H9 (cell line): Measurements from ENCODE around the gene HLA-A. TPM values are rescaled to one million over a fixed set of nuclear protein-coding genes. Genes with fewer than 3 reads are reported as not detected.

Source experiments
- DNase-seq: peaks from one replicate; pipeline ENCODE4 v3.0.0-alpha.2; 2017
- H2AFZ ChIP-seq: one replicate; pipeline ENCODE4 v1.6.1; 2013; ENCODE audit warnings: mild to moderate bottlenecking, low read length, control low read depth, moderate library complexity
- H2AK5ac ChIP-seq: 2 replicates; pipeline ENCODE4 v1.6.1; 2013; ENCODE audit warnings: low read length, control low read depth, mixed read lengths; ENCODE audit not compliant: insufficient read length
- H2BK120ac ChIP-seq: one replicate; pipeline ENCODE4 v1.6.1; 2013; ENCODE audit warnings: low read depth, mild to moderate bottlenecking, low read length, control low read depth, inconsistent platforms; ENCODE audit not compliant: poor library complexity, severe bottlenecking
- H2BK12ac ChIP-seq: 2 replicates; pipeline ENCODE4 v1.6.1; 2013; ENCODE audit warnings: low read length, control low read depth, mixed read lengths, low read depth; ENCODE audit not compliant: insufficient read length
- H2BK15ac ChIP-seq: 2 replicates; pipeline ENCODE4 v1.6.1; 2013; ENCODE audit warnings: low read depth, low read length, control low read depth
- H2BK20ac ChIP-seq: one replicate; pipeline ENCODE4 v1.6.1; 2013; ENCODE audit warnings: low read depth, mild to moderate bottlenecking, low read length, control low read depth, inconsistent platforms; ENCODE audit not compliant: poor library complexity, severe bottlenecking
- H2BK5ac ChIP-seq: 2 replicates; pipeline ENCODE4 v1.6.1; 2013; ENCODE audit warnings: low read length, control low read depth, mixed read lengths; ENCODE audit not compliant: insufficient read length
- H3K14ac ChIP-seq: 2 replicates; pipeline ENCODE4 v1.6.1; 2013; ENCODE audit warnings: low read length, control low read depth; ENCODE audit not compliant: insufficient read depth
- H3K18ac ChIP-seq: 2 replicates; pipeline ENCODE4 v1.6.1; 2013; ENCODE audit warnings: low read depth, mild to moderate bottlenecking, mixed read lengths, low read length, control low read depth; ENCODE audit not compliant: insufficient read length
- H3K23ac ChIP-seq: 2 replicates; pipeline ENCODE4 v1.6.1; 2013; ENCODE audit warnings: low read length, control low read depth, mixed read lengths, low read depth; ENCODE audit not compliant: insufficient read length
- H3K23me2 ChIP-seq: 2 replicates; pipeline ENCODE4 v1.6.1; 2013; ENCODE audit warnings: low read depth, mild to moderate bottlenecking, mixed read lengths, low read length, control low read depth; ENCODE audit not compliant: insufficient read length, poor library complexity, severe bottlenecking
- H3K27ac ChIP-seq: 2 replicates; pipeline ENCODE4 v1.5.1; 2013; ENCODE audit warnings: low read length, control low read depth, mixed read lengths, low read depth; ENCODE audit not compliant: insufficient read length
- H3K27me3 ChIP-seq: 2 replicates; pipeline ENCODE4 v1.6.1; 2013; ENCODE audit warnings: low read length, control low read depth, inconsistent platforms; ENCODE audit not compliant: insufficient read depth
- H3K4ac ChIP-seq: 2 replicates; pipeline ENCODE4 v1.6.1; 2013; ENCODE audit warnings: low read depth, mild to moderate bottlenecking, control low read depth, inconsistent platforms, low read length, moderate library complexity
- H3K4me1 ChIP-seq: 2 replicates; pipeline ENCODE4 v1.6.1; 2013; ENCODE audit warnings: low read length, control low read depth, inconsistent platforms; ENCODE audit not compliant: insufficient read depth
- H3K4me2 ChIP-seq: 2 replicates; pipeline ENCODE4 v1.6.1; 2013; ENCODE audit warnings: low read length, control low read depth, mixed read lengths; ENCODE audit not compliant: insufficient read length, insufficient read depth
- H3K56ac ChIP-seq: 2 replicates; pipeline ENCODE4 v1.6.1; 2013; ENCODE audit warnings: low read depth, mild to moderate bottlenecking, mixed read lengths, low read length, control low read depth; ENCODE audit not compliant: insufficient read length
- H3K79me1 ChIP-seq: 2 replicates; pipeline ENCODE4 v1.6.1; 2013; ENCODE audit warnings: low read depth, mild to moderate bottlenecking, moderate library complexity, low read length, control low read depth, inconsistent platforms; ENCODE audit not compliant: insufficient read depth, poor library complexity, severe bottlenecking
- H3K79me2 ChIP-seq: 2 replicates; pipeline ENCODE4 v1.6.1; 2013; ENCODE audit warnings: low read length, control low read depth, inconsistent platforms; ENCODE audit not compliant: insufficient read depth
- H3K9ac ChIP-seq: 2 replicates; pipeline ENCODE4 v1.6.1; 2013; ENCODE audit warnings: low read length, control low read depth, mixed read lengths; ENCODE audit not compliant: insufficient read length; ENCODE audit errors: extremely low read depth
- H3K9me3 ChIP-seq: one replicate; pipeline ENCODE4 v1.6.1; 2013; ENCODE audit warnings: low read depth, low read length, inconsistent platforms; ENCODE audit not compliant: control insufficient read depth
- H3T11ph ChIP-seq: one replicate; pipeline ENCODE4 v1.6.1; 2013; ENCODE audit warnings: mild to moderate bottlenecking, low read length, control low read depth, inconsistent platforms
- H4K20me1 ChIP-seq: one replicate; pipeline ENCODE4 v1.6.1; 2013; ENCODE audit not compliant: control insufficient read depth, insufficient read length, insufficient read depth
- H4K5ac ChIP-seq: 2 replicates; pipeline ENCODE4 v1.6.1; 2013; ENCODE audit warnings: low read depth, mild to moderate bottlenecking, mixed read lengths, low read length, control low read depth; ENCODE audit not compliant: insufficient read length
- H4K8ac ChIP-seq: replicated peaks from 2 replicates; pipeline ENCODE4 v1.6.1; 2013; ENCODE audit warnings: low read length, control low read depth, mixed read lengths, low read depth; ENCODE audit not compliant: insufficient read length
- H4K91ac ChIP-seq: 2 replicates; pipeline ENCODE4 v1.6.1; 2013; ENCODE audit warnings: low read depth, mild to moderate bottlenecking, moderate library complexity, mixed read lengths, low read length, control low read depth; ENCODE audit not compliant: insufficient read length
- H3K27ac Mint-ChIP-seq, 3 experiments: 2 replicates in 2 of 3; 3 replicates in 1 of 3; pipeline ENCODE4 v1.8.0; 2020 to 2021; ENCODE audit warnings: mixed read lengths in 3 of 3, mild to moderate bottlenecking in 1 of 3, moderate library complexity in 1 of 3
- H3K27me3 Mint-ChIP-seq: 2 replicates; pipeline ENCODE4 v1.8.0; 2021; ENCODE audit warnings: low read depth, mild to moderate bottlenecking, moderate library complexity, mixed read lengths
- H3K36me3 Mint-ChIP-seq, 3 experiments: 2 replicates in 2 of 3; 3 replicates in 1 of 3; pipeline ENCODE4 v1.8.0; 2020 to 2021; ENCODE audit warnings: low read depth in 3 of 3, mixed read lengths in 3 of 3; ENCODE audit not compliant: insufficient read depth in 1 of 3
- H3K4me1 Mint-ChIP-seq, 2 experiments: 2 replicates each; pipeline ENCODE4 v1.8.0; 2020; ENCODE audit warnings: mixed read lengths in 2 of 2
- H3K4me3 Mint-ChIP-seq, 2 experiments: 2 replicates in 1 of 2; 3 replicates in 1 of 2; pipeline ENCODE4 v1.8.0; 2020 to 2021; ENCODE audit warnings: mild to moderate bottlenecking in 2 of 2, mixed read lengths in 2 of 2, moderate library complexity in 1 of 2
- H3K9me3 Mint-ChIP-seq, 2 experiments: 2 replicates in 1 of 2; 3 replicates in 1 of 2; pipeline ENCODE4 v1.8.0; 2020; ENCODE audit warnings: mild to moderate bottlenecking in 2 of 2, mixed read lengths in 2 of 2, moderate library complexity in 1 of 2
- CTCF ChIP-seq: fragments of 200-600 bp; sonication (generic); conservative IDR thresholded peaks from 3 replicates; pipeline ENCODE4 v1.8.0; 2021; ENCODE audit warnings: antibody characterized with exemption, mild to moderate bottlenecking
- WGBS: extraction: QIAGEN DNeasy Blood & Tissue Kit; methylation state at CpG from one replicate; pipeline ENCODE4 v1.1.7; 2013; ENCODE audit warnings: missing lambda C conversion rate, low lambda C conversion rate, mixed read lengths; ENCODE audit not compliant: insufficient read length; ENCODE audit errors: extremely low coverage; 5-methylcytosine and 5-hydroxymethylcytosine counted together
- total RNA-seq: library from RNA; stranded (reverse); gene quantifications from 2 replicates; pipeline ENCODE4 v1.2.1, GENCODE V29; 2021

Gene HLA-A
- total RNA-seq, 1 experiment from 2014 or later = 248 TPM

GRCh38 chr6:29976588-29977424, 34.5 kb downstream of the HLA-A start:
- H3K27me3 Mint-ChIP-seq = peaks cover 85% of the 10 kb centered on the region

More at GRCh38 chr6:29976588-29977424, 34.5 kb downstream of the HLA-A start:
- no peak overlapping the region for H4K8ac ChIP-seq
- no peak overlapping the region for H3K14ac ChIP-seq
- no peaks in the 10 kb centered on the region for H3K79me2 ChIP-seq
- H2AK5ac ChIP-seq = no peak overlapping the region
- H3K23ac ChIP-seq = no peak overlapping the region
- H2BK20ac ChIP-seq = no peak overlapping the region
- no peak overlapping the region for H2BK15ac ChIP-seq
- H3K4ac ChIP-seq = no peak overlapping the region
- no peak overlapping the region for H4K5ac ChIP-seq
- no peaks in the 10 kb centered on the region for H3K9me3 ChIP-seq
- no CpG with 5 or more reads among the region's 66 CpGs for WGBS
- H2BK5ac ChIP-seq = no peak overlapping the region
- Mint-ChIP-seq H3K4me3 (peak overlapping the region; percentile 65 to 83), H3K9me3 (peaks cover 0 to 7% of the 10 kb centered on the region in 2 experiments; a peak in 2 of 5 replicates), H3K4me1 (peaks cover 23 to 29% of the 10 kb centered on the region in 2 experiments), H3K36me3 (no peaks in the 10 kb centered on the region; a peak in 1 of 7 replicates), H3K27ac (no peak overlapping the region)
- no peak overlapping the region for H3K9ac ChIP-seq
- H3K4me2 ChIP-seq = peak overlapping the region; percentile 88
- peaks cover 33% of the 10 kb centered on the region for H3K27me3 ChIP-seq
- DNase-seq = peak; percentile 74
- no peak overlapping the region for H3K56ac ChIP-seq
- no peak overlapping the region for H2BK12ac ChIP-seq
- peaks cover 3% of the 10 kb centered on the region; the same call in 1 of the 2 replicates for H3K4me1 ChIP-seq
- H2BK120ac ChIP-seq = no peak overlapping the region
- H4K20me1 ChIP-seq = no peaks in the 10 kb centered on the region
- no peak overlapping the region for H3K27ac ChIP-seq
- no peak for TF ChIP-seq CTCF
- H3K18ac ChIP-seq = no peak overlapping the region
- H2AFZ ChIP-seq = no peak overlapping the region
- H4K91ac ChIP-seq = no peak overlapping the region
- H3K23me2 ChIP-seq = peaks cover 14% of the 10 kb centered on the region
- no peak overlapping the region for H3T11ph ChIP-seq
- H3K79me1 ChIP-seq = no peaks in the 10 kb centered on the region
